ENCODE measurements around the gene TMEM52.

The TMEM52 gene

DNA sequence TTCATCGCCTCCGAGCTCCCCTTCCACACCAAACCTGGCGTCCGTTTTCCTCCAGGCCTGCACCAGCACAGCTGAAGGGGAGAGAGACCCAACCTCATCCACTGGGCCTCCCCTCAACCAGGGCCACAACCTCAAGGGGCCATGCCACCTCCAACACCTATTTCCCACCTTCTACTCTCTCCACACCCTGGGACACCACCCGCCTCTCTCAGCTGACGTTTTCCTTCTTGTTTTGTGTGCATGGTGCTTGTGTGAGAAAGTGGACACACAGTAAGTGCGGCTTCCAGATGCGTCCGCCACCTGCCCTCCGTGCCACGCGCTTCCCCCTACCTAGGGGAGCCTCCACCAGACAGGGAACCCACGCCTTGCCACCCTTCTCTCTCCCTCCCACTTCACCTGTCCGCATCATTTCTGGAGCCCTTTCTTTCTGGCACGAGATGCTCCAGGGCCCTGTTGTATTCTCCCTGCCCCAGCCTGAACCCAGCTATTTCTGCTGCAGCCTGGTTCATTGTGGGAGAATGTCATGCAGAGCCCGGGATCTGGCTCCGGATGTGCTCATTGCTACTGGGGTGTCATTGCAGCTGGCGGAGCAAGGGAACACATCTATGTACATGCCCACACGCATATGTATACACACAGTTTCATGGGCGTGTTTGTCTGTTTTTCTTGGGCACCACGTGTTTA lies 26.9 kb downstream of the TMEM52 start:
- H2AFZ ChIP-seq (ENCODE audit: low read length): peak overlapping the region; percentile 93
- peak overlapping the region; percentile 69 for H3K4me2 ChIP-seq (ENCODE audit: insufficient read depth, low read length, poor library complexity, severe bottlenecking)
- no peak overlapping the region for H4K91ac ChIP-seq (ENCODE audit: low read depth, low read length, poor library complexity)
- H3K9ac ChIP-seq (ENCODE audit: low read depth, low read length, poor library complexity): peak overlapping the region; percentile 96
- peak overlapping the region; percentile 99 for H2AK5ac ChIP-seq (ENCODE audit: low read depth, low read length)
- peak overlapping the region; percentile 98 for H3K18ac ChIP-seq (ENCODE audit: low read length)
- peaks cover 5% of the 10 kb centered on the region for H3K79me1 ChIP-seq (ENCODE audit: low read depth, low read length)
- peak overlapping the region; percentile 83 for H3K27ac ChIP-seq (replicated peaks; ENCODE audit: low read length)
- peak overlapping the region; percentile 97 for H2BK12ac ChIP-seq (ENCODE audit: low read length)
- H2BK120ac ChIP-seq (ENCODE audit: low read depth, low read length): peak overlapping the region; percentile 96
- peak overlapping the region; percentile 25 for H3K14ac ChIP-seq (ENCODE audit: low read length)
- no peak overlapping the region for H4K8ac ChIP-seq (ENCODE audit: low read depth, low read length)
- no peaks in the 10 kb centered on the region for H3K27me3 ChIP-seq (ENCODE audit: control insufficient read depth in 3 of 3, insufficient read depth in 3 of 3, low read depth in 1 of 3, low read length in 3 of 3)
- H2BK5ac ChIP-seq (ENCODE audit: low read length): peak overlapping the region; percentile 95
- no peak overlapping the region for H3K4ac ChIP-seq (ENCODE audit: low read length)
- no CpG with 5 or more reads among the region's 21 CpGs for WGBS, 2 donors (ENCODE audit: extremely low coverage in 2 of 2, insufficient read length in 2 of 2, insufficient replicate concordance in 1 of 2)
- peak overlapping the region; percentile 87 for H2BK15ac ChIP-seq (ENCODE audit: low read length)
- no peak for DNase-seq (ENCODE audit: low spot score)
- H3K4me3 ChIP-seq (ENCODE audit: low read length in 2 of 2): peak overlapping the region; percentile 85 to 92
- peaks cover 0 to 13% of the 10 kb centered on the region in 2 donors for H3K9me3 ChIP-seq (replicated peaks in 1 of 2; ENCODE audit: control insufficient read depth in 2 of 2, insufficient read depth in 1 of 2, low read depth in 1 of 2, low read length in 2 of 2)
- H3K23ac ChIP-seq (ENCODE audit: low read depth, low read length, poor library complexity): peak overlapping the region; percentile 95
- H3K4me1 ChIP-seq (ENCODE audit: control insufficient read depth in 2 of 2, insufficient read depth in 1 of 2, low read depth in 1 of 2, low read length in 2 of 2): peaks cover 14 to 28% of the 10 kb centered on the region in 2 donors
- peaks cover 0 to 13% of the 10 kb centered on the region in 2 donors for H3K36me3 ChIP-seq (replicated peaks in 1 of 2; ENCODE audit: control insufficient read depth in 2 of 2, insufficient read depth in 2 of 2, low read length in 2 of 2)

DNA sequence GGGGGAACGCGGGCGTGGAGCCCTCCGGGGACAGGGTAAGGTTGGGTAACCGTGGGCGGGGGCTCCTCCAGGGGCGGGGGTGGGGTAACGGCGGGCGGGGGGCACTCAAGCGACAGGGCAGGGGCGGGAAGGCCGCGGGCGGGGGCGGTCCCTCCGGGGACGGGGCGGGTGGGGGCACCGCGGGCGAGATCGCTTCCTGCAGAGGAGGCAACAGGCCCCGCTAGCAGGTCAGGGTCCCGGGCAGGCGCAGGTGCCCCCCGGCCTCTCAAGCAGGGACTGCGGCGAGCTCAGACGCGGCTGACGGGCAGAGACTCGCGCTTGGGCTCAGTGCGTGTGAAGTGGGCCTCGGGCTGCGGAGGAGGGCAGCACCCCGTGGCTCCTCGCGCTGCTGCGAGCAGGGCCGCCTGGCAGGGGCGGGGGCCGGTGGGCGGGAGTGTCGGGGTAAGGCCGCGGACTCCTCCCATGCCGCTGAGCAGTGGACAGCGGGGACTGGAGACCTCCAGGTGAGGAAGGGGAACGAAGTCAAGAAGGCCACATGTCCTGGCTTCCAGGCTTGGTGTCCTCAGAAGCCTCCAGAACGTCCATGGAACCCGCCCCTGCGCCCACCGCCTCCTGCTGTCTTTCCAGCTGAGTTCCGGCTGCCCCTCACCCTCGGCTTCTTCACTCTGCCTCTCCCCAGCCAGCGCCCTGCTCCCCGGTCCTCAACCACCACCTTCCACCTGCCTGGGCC lies 27.6 kb downstream of the TMEM52 start:
- DNase-seq (ENCODE audit: low spot score): peak; percentile 51

DNA sequence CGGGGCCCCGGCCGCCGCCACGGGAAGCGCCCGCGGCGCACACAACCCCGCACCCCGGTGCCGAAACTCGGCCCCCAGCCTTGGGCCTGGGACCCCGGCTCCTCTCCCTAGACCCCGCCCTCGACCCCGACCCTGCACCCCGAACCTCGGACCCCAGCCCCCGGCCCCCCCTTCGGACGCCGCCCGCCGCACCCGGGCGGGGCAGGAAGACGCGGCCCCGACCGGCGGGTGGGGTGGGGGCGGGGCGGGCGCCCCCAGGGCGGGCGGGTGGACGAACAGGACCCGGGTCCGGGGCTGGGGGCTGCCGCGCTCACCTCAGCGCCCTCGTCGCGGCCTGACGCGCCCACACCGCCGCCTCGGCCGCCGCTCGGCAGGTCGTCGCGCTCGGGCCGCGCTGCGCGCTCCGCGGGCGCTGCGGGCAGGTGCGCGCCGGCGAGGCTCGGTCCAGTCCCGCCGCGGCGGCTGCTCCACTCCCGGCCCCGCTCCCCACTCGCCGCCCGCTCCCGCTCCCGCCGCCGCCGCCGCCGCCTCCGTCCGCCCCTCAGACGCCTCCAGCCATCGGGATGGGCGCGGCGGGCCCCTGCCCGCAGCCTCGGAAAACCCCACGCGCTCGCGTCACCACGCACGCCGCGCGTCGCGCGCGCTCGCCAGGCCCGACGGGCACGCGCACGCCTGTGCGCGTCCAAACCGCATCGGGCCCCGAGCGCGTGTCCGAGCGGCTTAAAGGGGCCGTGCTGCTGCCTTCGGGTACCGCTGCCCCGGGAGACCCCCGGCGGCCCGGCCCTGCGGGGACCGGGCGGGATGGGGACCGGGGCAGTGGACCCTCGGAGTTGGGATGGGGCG lies 28.4 kb downstream of the TMEM52 start, which contains the start of gene GNB1:
Gene GNB1 (minus strand): TSS at position 582 of the 843 bp plus-strand sequence. CDS start 65,634 bp downstream, outside the sequence.
- Histone ChIP-seq H3K27me3 (ENCODE audit: control insufficient read depth in 3 of 3, insufficient read depth in 3 of 3, low read depth in 1 of 3, low read length in 3 of 3) (no peaks in the 10 kb centered on the region), H3K79me1 (ENCODE audit: low read depth, low read length) (peaks cover 5% of the 10 kb centered on the region), H4K91ac (ENCODE audit: low read depth, low read length, poor library complexity) (no peak within 1 kb of the TSS), H4K8ac (ENCODE audit: low read depth, low read length) (no peak within 1 kb of the TSS), H2BK120ac (ENCODE audit: low read depth, low read length) (peak within 1 kb of the TSS; percentile 96), H3K4me2 (ENCODE audit: insufficient read depth, low read length, poor library complexity, severe bottlenecking) (peak within 1 kb of the TSS; percentile 69), H3K4ac (ENCODE audit: low read length) (peak within 1 kb of the TSS; percentile 76), H2AFZ (ENCODE audit: low read length) (peak within 1 kb of the TSS; percentile 93), H3K9ac (ENCODE audit: low read depth, low read length, poor library complexity) (peak within 1 kb of the TSS; percentile 98), H2BK12ac (ENCODE audit: low read length) (peak within 1 kb of the TSS; percentile 97), H3K9me3 (replicated peaks in 1 of 2; ENCODE audit: control insufficient read depth in 2 of 2, insufficient read depth in 1 of 2, low read depth in 1 of 2, low read length in 2 of 2) (peaks cover 0 to 25% of the 10 kb centered on the region in 2 donors), H3K23ac (ENCODE audit: low read depth, low read length, poor library complexity) (peak within 1 kb of the TSS; percentile 95), H3K4me1 (ENCODE audit: control insufficient read depth in 2 of 2, insufficient read depth in 1 of 2, low read depth in 1 of 2, low read length in 2 of 2) (peaks cover 14 to 27% of the 10 kb centered on the region in 2 donors), H3K36me3 (replicated peaks in 1 of 2; ENCODE audit: control insufficient read depth in 2 of 2, insufficient read depth in 2 of 2, low read length in 2 of 2) (peaks cover 0 to 19% of the 10 kb centered on the region in 2 donors), H2BK15ac (ENCODE audit: low read length) (peak within 1 kb of the TSS; percentile 87), H2AK5ac (ENCODE audit: low read depth, low read length) (peak within 1 kb of the TSS; percentile 99), H2BK5ac (ENCODE audit: low read length) (peak within 1 kb of the TSS; percentile 95), H3K27ac (replicated peaks; ENCODE audit: low read length) (peak within 1 kb of the TSS; percentile 85), H3K18ac (ENCODE audit: low read length) (peak within 1 kb of the TSS; percentile 98), H3K4me3 (ENCODE audit: low read length in 2 of 2) (peak within 1 kb of the TSS; percentile 92 to 98), H3K14ac (ENCODE audit: low read length) (peak within 1 kb of the TSS; percentile 82)
- no CpG with 5 or more reads among the region's 137 CpGs for WGBS, 2 donors (ENCODE audit: extremely low coverage in 2 of 2, insufficient read length in 2 of 2, insufficient replicate concordance in 1 of 2)
- peak; percentile 86 for DNase-seq (ENCODE audit: low spot score)

More for the DNA sequence above, 27.6 kb downstream of the TMEM52 start:
- Histone ChIP-seq H2AK5ac (ENCODE audit: low read depth, low read length) (peak overlapping the region; percentile 99), H3K4ac (ENCODE audit: low read length) (no peak overlapping the region), H2AFZ (ENCODE audit: low read length) (peak overlapping the region; percentile 93), H3K23ac (ENCODE audit: low read depth, low read length, poor library complexity) (peak overlapping the region; percentile 95), H2BK15ac (ENCODE audit: low read length) (peak overlapping the region; percentile 87), H3K18ac (ENCODE audit: low read length) (peak overlapping the region; percentile 98), H2BK120ac (ENCODE audit: low read depth, low read length) (peak overlapping the region; percentile 96), H3K27me3 (ENCODE audit: control insufficient read depth in 3 of 3, insufficient read depth in 3 of 3, low read depth in 1 of 3, low read length in 3 of 3) (no peaks in the 10 kb centered on the region), H2BK5ac (ENCODE audit: low read length) (peak overlapping the region; percentile 95), H2BK12ac (ENCODE audit: low read length) (peak overlapping the region; percentile 97), H3K36me3 (replicated peaks in 1 of 2; ENCODE audit: control insufficient read depth in 2 of 2, insufficient read depth in 2 of 2, low read length in 2 of 2) (peaks cover 0 to 13% of the 10 kb centered on the region in 2 donors), H3K9ac (ENCODE audit: low read depth, low read length, poor library complexity) (peak overlapping the region; percentile 96), H3K27ac (replicated peaks; ENCODE audit: low read length) (peak overlapping the region; percentile 85), H3K4me2 (ENCODE audit: insufficient read depth, low read length, poor library complexity, severe bottlenecking) (peak overlapping the region; percentile 69), H4K8ac (ENCODE audit: low read depth, low read length) (no peak overlapping the region), H3K9me3 (replicated peaks in 1 of 2; ENCODE audit: control insufficient read depth in 2 of 2, insufficient read depth in 1 of 2, low read depth in 1 of 2, low read length in 2 of 2) (peaks cover 0 to 17% of the 10 kb centered on the region in 2 donors), H3K4me1 (ENCODE audit: control insufficient read depth in 2 of 2, insufficient read depth in 1 of 2, low read depth in 1 of 2, low read length in 2 of 2) (peaks cover 14 to 28% of the 10 kb centered on the region in 2 donors), H3K79me1 (ENCODE audit: low read depth, low read length) (peaks cover 5% of the 10 kb centered on the region), H3K14ac (ENCODE audit: low read length) (peak overlapping the region; percentile 25), H4K91ac (ENCODE audit: low read depth, low read length, poor library complexity) (no peak overlapping the region), H3K4me3 (ENCODE audit: low read length in 2 of 2) (peak overlapping the region; percentile 92 to 98)
- no CpG with 5 or more reads among the region's 59 CpGs for WGBS, 2 donors (ENCODE audit: extremely low coverage in 2 of 2, insufficient read length in 2 of 2, insufficient replicate concordance in 1 of 2)

Measured in neuronal stem cell (in vitro differentiated cells).